K562 (cell line): ENCODE data around the gene RABL2A. TPM values are rescaled to one million over a fixed set of nuclear protein-coding genes. Genes with fewer than 3 reads are reported as not detected.
"Not testable (repeated sequence)": the region's sequence is repeated elsewhere in the genome, so short reads cannot be mapped to it uniquely, and the experiment has no call there.

Experiments
- ATAC-seq: fragments of 200-7000 bp; cut with Tn5 transposase; 3 replicates; pipeline ENCODE4 v1.9.1; 2020; ENCODE audit warnings: moderate library complexity
- BruUV-seq: library from RNA; stranded (reverse); fragments of 400-500 nt; replicated peaks from 2 replicates; lab custom pipeline; 2021; lab: Mats Ljungman, UMichigan
- CTCF ChIA-PET: fragments of 300-600 bp; formaldehyde crosslinking; extraction: SDS; loops from one replicate; lab custom pipeline; 2021; ENCODE audit warnings: low intra/inter-chr PET ratio; lab: Yijun Ruan, JAX
- POLR2A ChIA-PET: fragments of 300-600, 350-650 bp; sonication (Branson Sonifier 250); formaldehyde crosslinking; extraction: SDS; loops from one replicate; lab custom pipeline; 2021; ENCODE audit warnings: antibody characterized with exemption, inconsistent platforms; lab: Yijun Ruan, JAX
- DNase-seq, 4 experiments: peaks; one replicate each; pipeline versions ENCODE4 v3.0.0 to v3.0.0-alpha.2; 2011 to 2018; ENCODE audit warnings: low spot score in 3 of 4, mixed read lengths in 3 of 4; ENCODE audit errors: extremely low read depth in 1 of 4
- FAIRE-seq: peaks from 2 replicates; lab custom pipeline; 2011; peaks lifted over from hg19 to GRCh38; lab: Jason Lieb, UNC
- H2AFZ ChIP-seq: 2 replicates; pipeline ENCODE4 v1.6.0; 2011; ENCODE audit warnings: low read depth, low read length, control low read depth, inconsistent platforms
- H3K27ac ChIP-seq: fragments of 200-600 bp; 3 replicates; pipeline ENCODE4 v1.8.0; 2011; ENCODE audit warnings: low read depth, mild to moderate bottlenecking, control low read depth, inconsistent platforms, low read length, moderate library complexity, mixed read lengths; ENCODE audit errors: extremely low read depth
- H3K27me3 ChIP-seq, 2 experiments: fragments of 300-600 bp in 1 of 2; 2 replicates in 1 of 2; 3 replicates in 1 of 2; pipeline versions ENCODE4 v1.6.0 to v1.8.0; 2011; ENCODE audit warnings: inconsistent platforms in 2 of 2, low read length in 2 of 2, mild to moderate bottlenecking in 1 of 2, mixed read lengths in 1 of 2, moderate library complexity in 1 of 2; ENCODE audit not compliant: control insufficient read depth in 2 of 2, insufficient read depth in 2 of 2
- H3K36me3 ChIP-seq: fragments of 300-600 bp; 3 replicates; pipeline ENCODE4 v1.8.0; 2011; ENCODE audit warnings: mild to moderate bottlenecking, low read length, inconsistent platforms; ENCODE audit not compliant: control insufficient read depth, insufficient read depth
- H3K4me1 ChIP-seq, 2 experiments: fragments of 200-600 bp in 1 of 2; replicated peaks in 1 of 2; 2 replicates in 1 of 2; 3 replicates in 1 of 2; pipeline versions ENCODE4 v1.5.1 to v1.8.0; 2011; ENCODE audit warnings: inconsistent platforms in 2 of 2, low read length in 2 of 2, mild to moderate bottlenecking in 1 of 2, mixed read lengths in 1 of 2, moderate library complexity in 1 of 2; ENCODE audit not compliant: control insufficient read depth in 2 of 2, insufficient read depth in 2 of 2
- H3K4me2 ChIP-seq: 2 replicates; pipeline ENCODE4 v1.6.1; 2011; ENCODE audit warnings: low read length, control low read depth, inconsistent platforms, mixed read lengths; ENCODE audit not compliant: insufficient read depth
- H3K4me3 ChIP-seq: fragments of 200-600 bp; sonication (generic), shearing (Covaris generic); 2 replicates; pipeline ENCODE4 v1.5.1; 2016; ENCODE audit warnings: control low read depth, inconsistent platforms
- H3K79me2 ChIP-seq: fragments of 200-600 bp; 3 replicates; pipeline ENCODE4 v1.8.0; 2011; ENCODE audit warnings: low read length, inconsistent platforms; ENCODE audit not compliant: control insufficient read depth, insufficient read depth
- H3K9ac ChIP-seq, 2 experiments: 2 replicates each; pipeline versions ENCODE4 v1.6.0 to v1.6.1; 2011; ENCODE audit warnings: low read depth in 2 of 2, low read length in 2 of 2, control low read depth in 1 of 2, inconsistent platforms in 1 of 2, mild to moderate bottlenecking in 1 of 2, mixed read lengths in 1 of 2; ENCODE audit not compliant: insufficient read depth in 1 of 2
- H3K9me1 ChIP-seq: one replicate; pipeline ENCODE4 v1.6.0; 2011; ENCODE audit warnings: inconsistent platforms, mild to moderate bottlenecking, low read length, moderate library complexity; ENCODE audit not compliant: control insufficient read depth, insufficient read depth
- H3K9me3 ChIP-seq: replicated peaks from 2 replicates; pipeline ENCODE4 v1.5.1; 2011; ENCODE audit warnings: low read depth, low read length, inconsistent platforms; ENCODE audit not compliant: control insufficient read depth, insufficient read depth
- H4K20me1 ChIP-seq: replicated peaks from 2 replicates; pipeline ENCODE4 v1.6.1; 2011; ENCODE audit warnings: low read length, inconsistent platforms, mixed read lengths; ENCODE audit not compliant: control insufficient read depth, insufficient read depth
- ATF3 ChIP-seq, 2 experiments: fragments of 450-650 bp in 1 of 2; sonication (generic) in 1 of 2; formaldehyde crosslinking in 1 of 2; IDR thresholded peaks in 1 of 2; conservative IDR thresholded peaks in 1 of 2; 2 replicates each; pipeline versions ENCODE4 v1.6.1 to v1.8.1; 2016 to 2023; ENCODE audit warnings: mild to moderate bottlenecking in 2 of 2, moderate library complexity in 2 of 2, inconsistent platforms in 1 of 2, missing genetic modification reagents in 1 of 2
- ATF7 ChIP-seq: fragments of 450-650 bp; IDR thresholded peaks from 2 replicates; pipeline ENCODE4 v1.7.1; 2014; ENCODE audit warnings: mild to moderate bottlenecking, moderate library complexity
- CHD7 ChIP-seq: fragments of 200-600 bp; sonication (generic); IDR thresholded peaks from one replicate; pipeline ENCODE4 v1.6.1; 2012; ENCODE audit warnings: mild to moderate bottlenecking, low read depth, low read length, inconsistent platforms
- CREM ChIP-seq: IDR thresholded peaks from 2 replicates; pipeline ENCODE4 v1.6.1; 2014; ENCODE audit warnings: antibody characterized with exemption, low read depth
- JUN ChIP-seq, 2 experiments: sonication (generic) in 1 of 2; formaldehyde crosslinking in 1 of 2; IDR thresholded peaks; 2 replicates each; pipeline versions ENCODE4 v1.6.1 to v1.8.0; 2012 to 2022; ENCODE audit warnings: borderline replicate concordance in 2 of 2, mild to moderate bottlenecking in 2 of 2, improper control_type of control experiment in 1 of 2, low read depth in 1 of 2, low read length in 1 of 2, missing genetic modification reagents in 1 of 2
- JUND ChIP-seq, 2 experiments: IDR thresholded peaks; 2 replicates in 1 of 2; 3 replicates in 1 of 2; pipeline ENCODE4 v1.6.1; 2011; ENCODE audit warnings: borderline replicate concordance in 2 of 2, low read depth in 2 of 2, low read length in 2 of 2, improper control_type of control experiment in 1 of 2, missing biosample characterization in 1 of 2, missing genetic modification characterization in 1 of 2, missing genetic modification reagents in 1 of 2
- SOX6 ChIP-seq: fragments of 450-650 bp; IDR thresholded peaks from 2 replicates; pipeline ENCODE4 v1.6.1; 2014; ENCODE audit warnings: mild to moderate bottlenecking
- WGBS: fragments of 100-300 bp; shearing (Covaris generic); methylation state at CpG from one replicate; pipeline ENCODE4 v1.1.6; 2016; ENCODE audit warnings: low coverage, mixed read lengths; ENCODE audit not compliant: insufficient coverage; ENCODE audit errors: missing lambda C conversion rate; 5-methylcytosine and 5-hydroxymethylcytosine counted together
- in situ Hi-C: fragments of 300-500 bp; cut with MboI; formaldehyde crosslinking; loops from 4 replicates; pipeline ENCODE4 v1.15.0; 2018; ENCODE audit warnings: inconsistent platforms, mixed read lengths
- intact Hi-C: fragments of 100-400 bp; cut with micrococcal nuclease; formaldehyde crosslinking; loops from 2 replicates; pipeline ENCODE4 v1.14.2; 2022
- polyA plus RNA-seq, 8 experiments: library from polyadenylated mRNA; depleted of rRNA in 4 of 8; stranded (reverse) in 5 of 8; unstranded in 3 of 8; fragments of >200 nt; fragmentation: Nextera tagmentation in 2 of 8; fragmentation: Illumina TruSeq in 1 of 8; extraction: Ambion mirVana in 2 of 8; extraction: Trizol in 1 of 8; gene quantifications; 2 replicates each; pipeline versions ENCODE4 v1.2.1 to v1.2.3, GENCODE V29; 2011 to 2014; ENCODE audit warnings: inconsistent platforms in 1 of 8, missing spikeins in 1 of 8
- total RNA-seq, 7 experiments: library from RNA; depleted of rRNA in 6 of 7; stranded (reverse); fragments of >200 nt in 6 of 7; fragmentation: Illumina TruSeq in 2 of 7; extraction: Trizol in 2 of 7; gene quantifications; 2 replicates each; pipeline versions ENCODE4 v1.2.1 to v1.2.3, GENCODE V29; 2011 to 2021; ENCODE audit warnings: low replicate concordance in 1 of 7

Gene RABL2A
- total and polyA plus RNA-seq, 9 of the 15 experiments (the other 6 are each of a cell fraction or from before 2014, with no cell fraction given), result 0.27 to 5.8 (median 3.2) TPM

- H3K36me3 ChIP-seq; CTCF ChIA-PET; POLR2A ChIA-PET; H3K9me3 ChIP-seq; H3K27me3 ChIP-seq; FAIRE-seq; intact Hi-C loops; H4K20me1 ChIP-seq; H3K9me1 ChIP-seq; BruUV-seq; H3K4me1 ChIP-seq; in situ Hi-C loops; ATAC-seq; TF ChIP-seq JUN (CRISPR knock-in tag; IDR thresholded peaks at IDR 0.05; ENCODE audit: borderline replicate concordance); ATF3 (CRISPR knock-in tag; conservative IDR thresholded peaks at IDR 0.05): not testable (repeated sequence)
- WGBS, result 3% methylated on average over 2 of the region's 3 CpGs
- DNase-seq, result peak in 2 of 4 experiments; percentile 4 to 38
- Histone ChIP-seq H3K4me2 (peak overlapping the region; percentile 74), H3K79me2 (peaks cover 18% of the 10 kb centered on the region), H3K4me3 (0 out of 2 replicates have a peak overlapping the region, but pooled peaks have one; percentile 3), H3K27ac (peak overlapping the region; percentile 90), H2AFZ (peak overlapping the region; percentile 81; the same call in 1 of the 2 replicates), H3K9ac (peak overlapping the region in 1 of 2 experiments; percentile 85; a peak in 2 of 4 replicates)
- TF ChIP-seq JUN (IDR thresholded peaks at IDR 0.05; ENCODE audit: borderline replicate concordance, low read depth, low read length) (peak; percentile 65; the same call in 1 of the 2 replicates), CHD7 (peak; percentile 65), SOX6 (peak; percentile 34; the same call in 1 of the 2 replicates), ATF3 (IDR thresholded peaks at IDR 0.05) (peak; percentile 60), ATF7 (peak; percentile 70), JUND (IDR thresholded peaks at IDR 0.05; ENCODE audit: borderline replicate concordance, low read depth, low read length) (peak; percentile 77), JUND (tag; IDR thresholded peaks at IDR 0.05; ENCODE audit: borderline replicate concordance, low read depth, low read length) (peak; percentile 78; the same call in 2 of the 3 replicates), CREM (0 out of 2 replicates have a peak, but pooled peaks have one; percentile 6)
Measured at GRCh38 chr2:113582473-113582872, 44.6 kb upstream of the RABL2A start.
